K562 (cell line): ENCODE data around the gene CS. TPM values are rescaled to one million over a fixed set of nuclear protein-coding genes. Genes with fewer than 3 reads are reported as not detected.

Source experiments
- ARID2 ChIP-seq: fragments of 450-650 bp; IDR thresholded peaks from 2 replicates; pipeline ENCODE4 v1.6.1; 2017; ENCODE audit warnings: antibody characterized with exemption, mild to moderate bottlenecking
- BMI1 ChIP-seq: fragments of 150-350 bp; IDR thresholded peaks from 2 replicates; pipeline ENCODE4 v1.6.1; 2014; ENCODE audit warnings: low read length
- CSDE1 ChIP-seq, 2 experiments: fragments of 450-650 bp; IDR thresholded peaks; 2 replicates each; pipeline ENCODE4 v1.6.1; 2016; ENCODE audit warnings: mild to moderate bottlenecking in 1 of 2
- CTCF ChIP-seq, 3 experiments: IDR thresholded peaks in 2 of 3; conservative IDR thresholded peaks in 1 of 3; 2 replicates each; pipeline ENCODE4 v1.5.1; 2011 to 2012; ENCODE audit warnings: low read length in 3 of 3, mild to moderate bottlenecking in 3 of 3, control low read depth in 2 of 3, improper control_type of control experiment in 1 of 3, inconsistent platforms in 1 of 3, low read depth in 1 of 3, mixed read lengths in 1 of 3, moderate library complexity in 1 of 3; ENCODE audit not compliant: insufficient read depth in 2 of 3
- DIDO1 ChIP-seq: fragments of 450-650 bp; IDR thresholded peaks from 2 replicates; pipeline ENCODE4 v1.6.1; 2016; ENCODE audit warnings: low read depth, missing biosample characterization, missing genetic modification characterization
- ELK3 ChIP-seq: fragments of 450-650 bp; formaldehyde crosslinking; IDR thresholded peaks from 2 replicates; pipeline ENCODE4 v1.4.0; 2020; ENCODE audit warnings: mild to moderate bottlenecking
- GABPA ChIP-seq: fragments of 200-800 bp; sonication (Bioruptor generic); conservative IDR thresholded peaks from 2 replicates; pipeline ENCODE4 v1.6.1; 2016; ENCODE audit warnings: low read depth, missing genetic modification characterization, missing compliant biosample characterization
- GTF2A2 ChIP-seq: IDR thresholded peaks from 2 replicates; pipeline ENCODE4 v1.6.1; 2016; ENCODE audit warnings: mild to moderate bottlenecking, missing genetic modification characterization, missing compliant biosample characterization
- HNRNPL ChIP-seq: fragments of 200-400 bp; formaldehyde crosslinking; IDR thresholded peaks from 2 replicates; pipeline ENCODE4 v1.6.1; 2017; ENCODE audit warnings: low read depth, mild to moderate bottlenecking, low read length
- L3MBTL2 ChIP-seq: fragments of 450-650 bp; IDR thresholded peaks from 2 replicates; pipeline ENCODE4 v1.6.1; 2016; ENCODE audit warnings: mild to moderate bottlenecking, moderate library complexity
- MTA3 ChIP-seq: fragments of 450-650 bp; formaldehyde crosslinking; IDR thresholded peaks from 2 replicates; pipeline ENCODE4 v1.6.1; 2017; ENCODE audit warnings: mild to moderate bottlenecking, borderline replicate concordance
- NCOR1 ChIP-seq: fragments of 450-650 bp; IDR thresholded peaks from 2 replicates; pipeline ENCODE4 v1.6.1; 2016; ENCODE audit warnings: mild to moderate bottlenecking, moderate library complexity
- OTX1 ChIP-seq: fragments of 450-650 bp; formaldehyde crosslinking; IDR thresholded peaks from 2 replicates; pipeline ENCODE4 v1.4.0; 2022; ENCODE audit warnings: mild to moderate bottlenecking
- RBBP5 ChIP-seq: fragments of 200-600 bp; sonication (generic); IDR thresholded peaks from 2 replicates; pipeline ENCODE4 v1.6.1; 2012; ENCODE audit warnings: borderline replicate concordance, mild to moderate bottlenecking, low read length, control low read depth, inconsistent platforms; ENCODE audit not compliant: insufficient read depth, poor library complexity, severe bottlenecking
- RBFOX2 ChIP-seq: fragments of 200-400 bp; formaldehyde crosslinking; IDR thresholded peaks from 2 replicates; pipeline ENCODE4 v1.6.1; 2017; ENCODE audit warnings: low read depth, mild to moderate bottlenecking, low read length, moderate library complexity
- SMAD4 ChIP-seq: fragments of 250-450 bp; sonication (Bioruptor Pico); conservative IDR thresholded peaks from 2 replicates; pipeline ENCODE4 v1.8.0; 2021; ENCODE audit warnings: inconsistent platforms, mild to moderate bottlenecking, moderate library complexity
- SRF ChIP-seq, 2 experiments: fragments of 250-450, 450-650 bp in 1 of 2; sonication (Bioruptor Pico) in 1 of 2; sonication (generic) in 1 of 2; formaldehyde crosslinking; IDR thresholded peaks; 2 replicates each; pipeline versions ENCODE4 v1.5.0 to v1.5.1; 2020 to 2022; ENCODE audit warnings: mild to moderate bottlenecking in 1 of 2, missing genetic modification reagents in 1 of 2
- THRAP3 ChIP-seq: fragments of 450-650 bp; IDR thresholded peaks from 2 replicates; pipeline ENCODE4 v1.6.1; 2016; ENCODE audit warnings: mild to moderate bottlenecking, inconsistent platforms, borderline replicate concordance
- ZBTB1 ChIP-seq: sonication (generic); formaldehyde crosslinking; IDR thresholded peaks from 2 replicates; pipeline ENCODE4 v1.8.1; 2023; ENCODE audit warnings: missing genetic modification reagents, low read depth, mild to moderate bottlenecking, borderline replicate concordance
- ZBTB43 ChIP-seq: sonication (generic); formaldehyde crosslinking; IDR thresholded peaks from 2 replicates; pipeline ENCODE4 v1.8.0; 2023; ENCODE audit warnings: mild to moderate bottlenecking, missing genetic modification reagents
- ZNF217 ChIP-seq: sonication (generic); formaldehyde crosslinking; IDR thresholded peaks from 2 replicates; pipeline ENCODE4 v1.8.0; 2022; ENCODE audit warnings: mild to moderate bottlenecking, missing genetic modification reagents
- ZNF23 ChIP-seq: fragments of 250-450 bp; sonication (Bioruptor Pico); IDR thresholded peaks from 2 replicates; pipeline ENCODE4 v1.4.0; 2020; ENCODE audit warnings: mild to moderate bottlenecking
- ZNF589 ChIP-seq: fragments of 200-800 bp; sonication (Bioruptor generic); IDR thresholded peaks from 2 replicates; pipeline ENCODE4 v1.6.1; 2016; ENCODE audit warnings: low read depth, missing genetic modification characterization, missing compliant biosample characterization
- polyA plus RNA-seq, 8 experiments: library from polyadenylated mRNA; depleted of rRNA in 4 of 8; stranded (reverse) in 5 of 8; unstranded in 3 of 8; fragments of >200 nt; fragmentation: Nextera tagmentation in 2 of 8; fragmentation: Illumina TruSeq in 1 of 8; extraction: Ambion mirVana in 2 of 8; extraction: Trizol in 1 of 8; gene quantifications; 2 replicates each; pipeline versions ENCODE4 v1.2.1 to v1.2.3, GENCODE V29; 2011 to 2014; ENCODE audit warnings: inconsistent platforms in 1 of 8, missing spikeins in 1 of 8
- total RNA-seq, 7 experiments: library from RNA; depleted of rRNA in 6 of 7; stranded (reverse); fragments of >200 nt in 6 of 7; fragmentation: Illumina TruSeq in 2 of 7; extraction: Trizol in 2 of 7; gene quantifications; 2 replicates each; pipeline versions ENCODE4 v1.2.1 to v1.2.3, GENCODE V29; 2011 to 2021; ENCODE audit warnings: low replicate concordance in 1 of 7

Gene CS
- total and polyA plus RNA-seq, 9 of the 15 experiments (the other 6 are each of a cell fraction or from before 2014, with no cell fraction given): 99.9 to 390 (median 149) TPM

GRCh38 chr12:56299853-56300643 lies at the start of gene CS (continued):
- TF ChIP-seq ZNF589 (CRISPR knock-in tag) (no peak), NCOR1 (peak; percentile 48), ELK3 (CRISPR knock-in tag) (no peak), ARID2 (no peak), CSDE1 (IDR thresholded peaks at IDR 0.05) (no peak), SMAD4 (CRISPR knock-in tag) (peak; percentile 87), ZNF23 (CRISPR knock-in tag) (no peak), SRF (CRISPR knock-in tag; IDR thresholded peaks at IDR 0.05) (peak in 1 of 2 experiments; percentile 84; a peak in 2 of 4 replicates), CTCF (IDR thresholded peaks at IDR 0.05 in 2 of 3, conservative IDR thresholded peaks at IDR 0.05 in 1 of 3; ENCODE audit: insufficient read depth in 2 of 3, low read depth in 1 of 3, low read length in 3 of 3) (no peak), ZBTB43 (no peak), L3MBTL2 (peak; percentile 59), GABPA (tag) (peak; percentile 84), HNRNPL (no peak), RBFOX2 (peak; percentile 98), BMI1 (no peak), MTA3 (0 out of 2 replicates have a peak, but pooled peaks have one; percentile 35), RBBP5 (peak; percentile 81), DIDO1 (tag) (no peak), THRAP3 (no peak), ZNF217 (CRISPR knock-in tag) (no peak), ZBTB1 (CRISPR knock-in tag) (peak; percentile 58; the same call in 1 of the 2 replicates), OTX1 (CRISPR knock-in tag) (0 out of 2 replicates have a peak, but pooled peaks have one; percentile 12), GTF2A2 (tag) (no peak)
